ENCODE data around the gene ZNF174.

- TF ChIP-seq POLR2A (IDR thresholded peaks at IDR 0.05) (no peak), CTCF (IDR thresholded peaks at IDR 0.05) (no peak)
These were observed 25.3 kb upstream of the ZNF174 start for GRCh38 chr16:3375680-3376079.
